GM12874 (cell line): Measurements from ENCODE around the gene EXOC6B.

Source experiments
- TF ChIP-seq, protein P1 (sequence below): IDR thresholded peaks from 2 replicates; pipeline ENCODE4 v1.5.1; 2011; ENCODE audit warnings: low read depth, mild to moderate bottlenecking, control low read depth, low read length, moderate library complexity; ENCODE audit not compliant: insufficient read depth

Gene EXOC6B

DNA sequence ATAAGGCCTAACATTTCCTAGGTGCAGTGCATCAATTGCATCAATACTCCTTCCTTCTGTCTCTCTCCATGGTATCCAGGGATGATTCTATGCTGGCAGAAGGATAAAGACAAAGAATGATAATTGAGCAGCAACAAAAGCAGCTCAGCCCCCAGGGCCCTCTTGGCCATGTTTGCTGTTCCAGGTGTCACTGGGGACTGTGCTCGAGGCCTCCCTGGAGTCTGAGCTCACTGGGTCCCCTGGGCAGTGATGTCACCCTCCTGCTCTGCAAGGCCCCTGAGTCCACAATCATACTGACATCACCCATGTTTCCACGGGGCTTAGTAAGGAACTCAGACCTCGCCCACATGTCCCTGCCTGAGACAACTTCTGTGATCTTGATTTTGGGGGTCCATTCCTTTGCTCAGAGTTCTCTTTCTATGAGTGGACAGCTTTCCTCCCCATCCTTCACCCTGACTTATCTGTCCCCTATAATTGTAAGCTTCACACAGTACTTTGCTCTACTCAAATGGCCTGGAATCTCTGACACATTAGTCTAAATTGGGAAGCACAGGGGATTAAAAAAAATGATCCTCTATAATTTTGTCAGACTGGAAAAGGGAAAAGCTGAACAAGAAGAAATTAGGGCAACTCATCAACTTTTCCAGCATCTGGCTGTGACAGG lies 15.8 kb upstream of the EXOC6B start:
- TF ChIP-seq, protein P1, sequence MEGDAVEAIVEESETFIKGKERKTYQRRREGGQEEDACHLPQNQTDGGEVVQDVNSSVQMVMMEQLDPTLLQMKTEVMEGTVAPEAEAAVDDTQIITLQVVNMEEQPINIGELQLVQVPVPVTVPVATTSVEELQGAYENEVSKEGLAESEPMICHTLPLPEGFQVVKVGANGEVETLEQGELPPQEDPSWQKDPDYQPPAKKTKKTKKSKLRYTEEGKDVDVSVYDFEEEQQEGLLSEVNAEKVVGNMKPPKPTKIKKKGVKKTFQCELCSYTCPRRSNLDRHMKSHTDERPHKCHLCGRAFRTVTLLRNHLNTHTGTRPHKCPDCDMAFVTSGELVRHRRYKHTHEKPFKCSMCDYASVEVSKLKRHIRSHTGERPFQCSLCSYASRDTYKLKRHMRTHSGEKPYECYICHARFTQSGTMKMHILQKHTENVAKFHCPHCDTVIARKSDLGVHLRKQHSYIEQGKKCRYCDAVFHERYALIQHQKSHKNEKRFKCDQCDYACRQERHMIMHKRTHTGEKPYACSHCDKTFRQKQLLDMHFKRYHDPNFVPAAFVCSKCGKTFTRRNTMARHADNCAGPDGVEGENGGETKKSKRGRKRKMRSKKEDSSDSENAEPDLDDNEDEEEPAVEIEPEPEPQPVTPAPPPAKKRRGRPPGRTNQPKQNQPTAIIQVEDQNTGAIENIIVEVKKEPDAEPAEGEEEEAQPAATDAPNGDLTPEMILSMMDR: no peak

DNA sequence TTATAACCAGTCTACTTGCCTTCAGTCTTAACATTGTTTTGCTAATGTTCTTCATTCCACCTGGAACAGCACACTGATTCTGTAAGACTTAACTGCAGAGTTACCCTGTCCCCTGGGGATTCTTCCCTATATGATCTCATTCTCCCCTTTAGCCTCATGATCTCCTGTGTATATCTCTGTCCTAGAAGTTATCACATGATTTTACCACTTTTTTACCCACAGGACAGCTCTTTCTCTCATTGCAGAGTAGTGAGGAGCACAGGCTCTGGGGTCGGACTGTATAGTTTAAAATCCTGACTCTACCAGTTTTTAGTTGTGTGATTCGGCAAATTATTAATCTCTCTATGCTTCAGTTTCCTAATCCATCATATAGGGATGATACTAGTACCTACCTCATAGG lies 14.2 kb upstream of the EXOC6B start:
- TF ChIP-seq, protein P1: no peak

DNA sequence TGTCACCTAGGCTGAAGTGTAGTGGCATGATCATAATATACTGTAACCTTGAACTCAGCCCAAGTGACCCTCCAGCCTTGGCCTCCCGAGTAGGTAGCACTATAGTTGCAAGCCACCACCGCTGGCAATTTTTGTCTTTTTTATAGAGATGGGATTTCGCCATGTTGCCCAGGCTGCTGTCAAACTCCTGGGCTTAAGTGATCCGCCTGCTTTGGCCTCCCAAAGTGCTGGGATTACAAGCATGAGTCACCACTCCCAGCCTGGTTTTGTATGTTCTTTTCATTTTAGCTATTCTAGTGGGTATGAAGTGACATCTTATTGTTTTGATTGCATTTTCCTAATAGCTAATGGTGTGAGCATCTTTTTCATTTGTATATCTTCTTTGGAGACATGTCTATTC lies 11.3 kb upstream of the EXOC6B start:
- TF ChIP-seq, protein P1: no peak

DNA sequence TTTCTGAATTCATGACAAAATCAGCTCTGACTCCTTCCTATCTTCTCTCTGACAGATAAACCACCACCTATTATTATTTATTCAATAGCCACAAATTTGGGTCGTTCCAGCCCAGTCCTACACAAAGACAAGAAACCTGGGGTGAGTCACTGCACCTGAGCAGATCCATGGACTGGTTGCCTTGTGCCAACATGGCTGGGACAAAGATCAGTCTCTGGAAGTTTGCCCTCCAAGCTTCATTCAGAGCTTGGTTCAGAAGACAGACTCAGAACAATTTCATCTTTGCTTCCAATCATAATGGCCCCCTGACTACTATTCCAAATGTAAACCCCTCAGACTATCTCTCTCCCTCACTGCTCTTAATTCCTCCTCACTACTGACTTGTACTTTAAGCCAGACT lies 9.6 kb upstream of the EXOC6B start:
- TF ChIP-seq, protein P1: no peak

DNA sequence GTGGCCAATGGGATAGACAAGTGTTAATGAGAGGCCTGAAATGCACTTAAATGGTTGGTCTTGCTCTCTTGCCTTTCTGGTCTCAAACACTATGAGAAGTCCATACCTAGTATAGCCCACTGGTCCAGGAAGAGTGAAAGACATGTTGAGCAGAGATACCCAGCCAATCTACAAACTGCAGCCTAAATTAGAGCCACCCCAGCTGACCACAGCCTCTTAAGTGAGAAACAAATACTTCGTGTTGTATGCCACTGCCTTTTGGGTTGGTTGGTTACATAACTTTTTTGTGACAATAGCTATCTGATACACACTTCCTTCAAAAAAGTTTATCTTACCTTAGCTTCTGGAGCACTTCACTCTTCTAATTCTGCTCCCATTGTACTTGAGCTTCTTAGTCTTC lies 8.8 kb upstream of the EXOC6B start:
- TF ChIP-seq, protein P1: no peak

DNA sequence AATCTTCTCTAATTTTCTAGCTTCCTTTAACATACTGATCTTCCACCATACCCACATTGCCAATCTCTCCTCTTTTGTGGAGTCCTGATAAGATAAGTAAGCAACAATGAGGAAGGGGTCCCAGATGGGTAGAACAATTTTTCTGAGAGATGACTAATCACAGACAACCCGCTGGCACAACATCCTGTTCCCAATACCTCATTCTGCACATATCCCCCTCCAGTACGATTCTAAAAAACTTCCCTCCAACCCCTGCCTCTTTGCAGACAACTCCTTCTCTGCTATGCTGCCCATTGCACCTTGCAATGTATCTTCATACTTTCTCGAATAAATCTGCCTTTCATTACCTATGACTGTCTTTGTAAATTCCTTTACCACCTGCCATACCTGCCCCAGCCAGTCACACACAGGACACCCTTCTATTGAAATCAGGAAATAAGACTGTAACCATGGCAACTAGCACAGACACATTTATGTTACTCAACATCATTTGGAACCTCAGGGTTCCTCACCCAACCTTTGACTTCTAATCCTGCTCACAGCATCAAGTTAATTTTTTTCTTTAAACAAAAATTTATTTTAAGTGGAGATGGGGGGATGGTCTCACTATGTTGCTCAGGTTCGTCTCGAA lies 7.4 kb upstream of the EXOC6B start:
- TF ChIP-seq, protein P1: no peak

DNA sequence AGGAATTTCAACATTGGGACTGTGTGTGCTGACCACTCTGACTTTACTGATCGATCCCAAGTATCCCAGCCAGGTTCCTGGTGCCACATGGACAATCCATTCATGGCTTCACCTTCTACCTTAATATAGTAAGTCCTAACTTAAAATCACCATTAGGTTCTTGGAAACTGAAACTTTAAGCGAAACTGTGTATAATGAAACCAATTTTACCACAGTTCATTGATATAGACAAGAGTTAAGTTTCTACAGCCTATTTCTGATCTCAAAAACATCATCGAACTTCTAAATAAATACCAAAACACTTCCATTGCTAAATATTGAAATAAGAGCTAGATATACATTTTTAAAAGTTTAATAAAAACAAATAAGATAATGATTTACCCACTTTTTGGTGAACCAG lies 4.4 kb upstream of the EXOC6B start:
- TF ChIP-seq, protein P1: no peak
